ENCODE measurements around the gene SNAPC5. TPM values are rescaled to one million over a fixed set of nuclear protein-coding genes. Genes with fewer than 3 reads are reported as not detected.

The SNAPC5 gene
- total and polyA plus RNA-seq, 2 of the 4 experiments (the other 2 are of a cell fraction), result 25.9 to 26.3 TPM

DNA sequence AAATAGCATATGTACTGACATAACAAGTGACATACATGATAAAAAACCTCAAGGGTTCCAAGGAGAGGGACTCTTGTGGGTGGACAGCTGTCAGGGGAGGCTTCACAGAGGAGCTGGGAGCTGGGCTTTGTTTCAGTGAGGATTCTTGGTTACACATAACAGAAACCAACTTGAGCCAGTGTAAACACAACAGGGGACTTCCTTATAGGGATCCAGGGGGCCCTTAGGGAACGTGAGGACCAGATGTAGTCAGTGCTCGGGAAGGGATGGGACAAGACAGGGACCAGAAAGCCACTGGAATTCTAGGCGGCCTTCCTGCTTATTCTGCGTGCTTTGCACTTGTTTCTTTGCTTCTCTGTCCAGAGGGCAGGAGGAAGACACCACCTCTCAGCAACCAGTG lies 34.9 kb downstream of the SNAPC5 start:
- Histone ChIP-seq H3K18ac (ENCODE audit: low read depth, low read length) (no peak overlapping the region), H4K8ac (ENCODE audit: low read depth in 2 of 2, low read length in 2 of 2) (no peak overlapping the region), H2AK9ac (replicated peaks; ENCODE audit: low read depth, low read length, poor library complexity) (no peak overlapping the region), H3K9ac (ENCODE audit: low read depth, low read length) (no peak overlapping the region), H3K79me1 (ENCODE audit: low read depth in 1 of 2, low read length in 2 of 2) (peaks cover 23 to 46% of the 10 kb centered on the region in 2 experiments), H3K36me3 (ENCODE audit: control insufficient read depth, insufficient read depth, low read length) (peaks cover 1% of the 10 kb centered on the region; the same call in 1 of the 2 replicates), H2BK5ac (ENCODE audit: low read depth, low read length, poor library complexity, severe bottlenecking) (no peak overlapping the region), H3K56ac (ENCODE audit: extremely low read depth, insufficient read depth, low read length) (no peak overlapping the region), H3K14ac (replicated peaks; ENCODE audit: low read depth, low read length) (no peak overlapping the region), H2AK5ac (ENCODE audit: low read depth, low read length) (no peak overlapping the region), H2BK15ac (ENCODE audit: low read depth, low read length) (no peak overlapping the region), H3K4me1 (ENCODE audit: control insufficient read depth, insufficient read depth, low read length) (peaks cover 6% of the 10 kb centered on the region), H3K27ac (ENCODE audit: insufficient read depth, low read length) (no peak overlapping the region), H3K9me1 (ENCODE audit: insufficient read depth, low read length) (peaks cover 15% of the 10 kb centered on the region), H3K9me3 (ENCODE audit: control insufficient read depth, insufficient read depth, low read length) (no peaks in the 10 kb centered on the region), H2BK20ac (ENCODE audit: low read depth, low read length) (no peak overlapping the region), H3K4me3 (ENCODE audit: insufficient read depth, low read depth, low read length) (no peak overlapping the region), H2AFZ (replicated peaks; ENCODE audit: low read length, poor library complexity) (no peak overlapping the region), H4K91ac (ENCODE audit: insufficient read depth, low read depth, low read length) (no peak overlapping the region), H4K20me1 (ENCODE audit: insufficient read depth, low read length) (peaks cover 3% of the 10 kb centered on the region; the same call in 1 of the 2 replicates), H4K5ac (ENCODE audit: low read depth, low read length) (no peak overlapping the region), H3K27me3 (ENCODE audit: control insufficient read depth, insufficient read depth, low read length) (no peaks in the 10 kb centered on the region), H2BK120ac (ENCODE audit: low read depth, low read length) (no peak overlapping the region), H3K4me2 (ENCODE audit: low read depth, low read length) (no peak overlapping the region), H3K4ac (ENCODE audit: low read depth, low read length) (no peak overlapping the region), H3K23ac (ENCODE audit: low read depth, low read length) (no peak overlapping the region; the same call in 1 of the 2 replicates)
- in situ Hi-C loops (cut with MboI; ENCODE audit: low sequenced_read_pairs) (no loop called here), intact Hi-C loops (cut with micrococcal nuclease) (no loop called here), dilution Hi-C loops (cut with HindIII; ENCODE audit: low sequenced_read_pairs, unreplicated experiment) (no loop called here)
- ChIA-PET POLR2A (ENCODE audit: unreplicated experiment) (no interaction called here), CTCF (no interaction called here)
- no TSS peak for BruUV-seq (replicated peaks)
- DNase-seq, result peak; percentile 12
- TF ChIP-seq, protein P1, sequence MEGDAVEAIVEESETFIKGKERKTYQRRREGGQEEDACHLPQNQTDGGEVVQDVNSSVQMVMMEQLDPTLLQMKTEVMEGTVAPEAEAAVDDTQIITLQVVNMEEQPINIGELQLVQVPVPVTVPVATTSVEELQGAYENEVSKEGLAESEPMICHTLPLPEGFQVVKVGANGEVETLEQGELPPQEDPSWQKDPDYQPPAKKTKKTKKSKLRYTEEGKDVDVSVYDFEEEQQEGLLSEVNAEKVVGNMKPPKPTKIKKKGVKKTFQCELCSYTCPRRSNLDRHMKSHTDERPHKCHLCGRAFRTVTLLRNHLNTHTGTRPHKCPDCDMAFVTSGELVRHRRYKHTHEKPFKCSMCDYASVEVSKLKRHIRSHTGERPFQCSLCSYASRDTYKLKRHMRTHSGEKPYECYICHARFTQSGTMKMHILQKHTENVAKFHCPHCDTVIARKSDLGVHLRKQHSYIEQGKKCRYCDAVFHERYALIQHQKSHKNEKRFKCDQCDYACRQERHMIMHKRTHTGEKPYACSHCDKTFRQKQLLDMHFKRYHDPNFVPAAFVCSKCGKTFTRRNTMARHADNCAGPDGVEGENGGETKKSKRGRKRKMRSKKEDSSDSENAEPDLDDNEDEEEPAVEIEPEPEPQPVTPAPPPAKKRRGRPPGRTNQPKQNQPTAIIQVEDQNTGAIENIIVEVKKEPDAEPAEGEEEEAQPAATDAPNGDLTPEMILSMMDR (conservative IDR thresholded peaks at IDR 0.05; ENCODE audit: low read depth, low read length), result no peak
- TF ChIP-seq RAD21 (IDR thresholded peaks at IDR 0.05; ENCODE audit: low read length), result no peak
- TF ChIP-seq FOS (IDR thresholded peaks at IDR 0.05; ENCODE audit: low read depth, low read length), result no peak
- TF ChIP-seq, protein P2, sequence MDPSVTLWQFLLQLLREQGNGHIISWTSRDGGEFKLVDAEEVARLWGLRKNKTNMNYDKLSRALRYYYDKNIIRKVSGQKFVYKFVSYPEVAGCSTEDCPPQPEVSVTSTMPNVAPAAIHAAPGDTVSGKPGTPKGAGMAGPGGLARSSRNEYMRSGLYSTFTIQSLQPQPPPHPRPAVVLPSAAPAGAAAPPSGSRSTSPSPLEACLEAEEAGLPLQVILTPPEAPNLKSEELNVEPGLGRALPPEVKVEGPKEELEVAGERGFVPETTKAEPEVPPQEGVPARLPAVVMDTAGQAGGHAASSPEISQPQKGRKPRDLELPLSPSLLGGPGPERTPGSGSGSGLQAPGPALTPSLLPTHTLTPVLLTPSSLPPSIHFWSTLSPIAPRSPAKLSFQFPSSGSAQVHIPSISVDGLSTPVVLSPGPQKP (IDR thresholded peaks at IDR 0.05; ENCODE audit: borderline replicate concordance, low read depth, low read length), result no peak
- no peak for TF ChIP-seq RFX5 (IDR thresholded peaks at IDR 0.05; ENCODE audit: low read depth, low read length)
- TF ChIP-seq MXI1 (IDR thresholded peaks at IDR 0.05; ENCODE audit: borderline replicate concordance, low read depth, low read length), result no peak
- no peak for TF ChIP-seq POLR2A (IDR thresholded peaks at IDR 0.05; ENCODE audit: low read depth, low read length)
- no CpG with 5 or more reads among the region's 4 CpGs for WGBS, 2 experiments (ENCODE audit: extremely low coverage in 2 of 2, insufficient read length in 1 of 2)
- no peak for ATAC-seq (ENCODE audit: low read depth)

Measured in IMR-90 (cell line).